SU-DHL-6 (cell line): ENCODE data around the gene EXOC3.

Source experiments
- H2AFZ ChIP-seq: fragments of 200-600 bp; sonication (generic); 2 replicates; pipeline ENCODE4 v1.6.1; 2014; ENCODE audit warnings: low read depth, mild to moderate bottlenecking, moderate library complexity, mixed read lengths, antibody characterized with exemption, low read length; ENCODE audit not compliant: severe bottlenecking
- H3F3A ChIP-seq: fragments of 200-600 bp; shearing (Covaris generic); 2 replicates; pipeline ENCODE4 v1.6.0; 2016; ENCODE audit warnings: antibody characterized with exemption, mild to moderate bottlenecking; ENCODE audit not compliant: insufficient read depth
- H3K27ac ChIP-seq: fragments of 200-600 bp; sonication (generic); 2 replicates; pipeline ENCODE4 v1.5.1; 2016; ENCODE audit warnings: low read depth, mild to moderate bottlenecking, low read length, moderate library complexity, mixed read lengths
- H3K27me3 ChIP-seq: fragments of 200-600 bp; sonication (generic), shearing (Covaris generic); 2 replicates; pipeline ENCODE4 v1.6.0; 2014; ENCODE audit warnings: mild to moderate bottlenecking, low read length
- H3K36me3 ChIP-seq: fragments of 200-600 bp; sonication (generic); 2 replicates; pipeline ENCODE4 v1.6.1; 2014; ENCODE audit warnings: mild to moderate bottlenecking, low read length, mixed read lengths
- H3K4me2 ChIP-seq: fragments of 300-600, 200-600 bp; shearing (Covaris generic), sonication (generic); 2 replicates; pipeline ENCODE4 v1.6.0; 2014; ENCODE audit warnings: low read length, low read depth, mild to moderate bottlenecking; ENCODE audit not compliant: poor library complexity, severe bottlenecking
- H3K4me3 ChIP-seq: fragments of 200-600 bp; sonication (generic); 2 replicates; pipeline ENCODE4 v1.5.1; 2014; ENCODE audit warnings: antibody characterized with exemption, low read length, mild to moderate bottlenecking, mixed read lengths; ENCODE audit not compliant: insufficient read depth, poor library complexity, severe bottlenecking
- H3K79me2 ChIP-seq: fragments of 200-600 bp; sonication (generic); 2 replicates; pipeline ENCODE4 v1.6.1; 2014; ENCODE audit warnings: mild to moderate bottlenecking, low read length, moderate library complexity; ENCODE audit not compliant: insufficient read depth
- H3K9ac ChIP-seq: fragments of 200-600 bp; sonication (generic); 2 replicates; pipeline ENCODE4 v1.7.0; 2014; ENCODE audit warnings: mild to moderate bottlenecking, low read length
- H3K9me2 ChIP-seq: fragments of 200-600 bp; sonication (generic); replicated peaks from 2 replicates; pipeline ENCODE4 v1.6.1; 2014; ENCODE audit warnings: low read length; ENCODE audit not compliant: insufficient read depth
- H3K9me3 ChIP-seq: fragments of 200-600 bp; sonication (generic); 2 replicates; pipeline ENCODE4 v1.6.1; 2014; ENCODE audit warnings: low read length, mixed read lengths; ENCODE audit not compliant: insufficient read depth
- H4K20me1 ChIP-seq: fragments of 200-600 bp; sonication (generic); 2 replicates; pipeline ENCODE4 v1.6.1; 2014; ENCODE audit warnings: low read depth, mild to moderate bottlenecking, antibody characterized with exemption, low read length, moderate library complexity, mixed read lengths
- CTCF ChIP-seq: fragments of 200-600 bp; sonication (generic); IDR thresholded peaks from one replicate; pipeline ENCODE4 v1.5.1; 2017; ENCODE audit warnings: antibody characterized with exemption, mild to moderate bottlenecking, low read length, moderate library complexity; ENCODE audit not compliant: insufficient read depth, poor library complexity, severe bottlenecking
- EZH2phosphoT487 ChIP-seq: fragments of 200-600 bp; sonication (generic), shearing (Covaris generic); conservative IDR thresholded peaks from 2 replicates; pipeline ENCODE4 v1.6.1; 2018; ENCODE audit warnings: mild to moderate bottlenecking, antibody characterized with exemption, low read length, moderate library complexity, mixed read lengths

The EXOC3 gene

GRCh38 chr5:433836-434235, 9.1 kb upstream of the EXOC3 start:
- Histone ChIP-seq H3K4me2 (no peak overlapping the region), H3K9me2 (no peaks in the 10 kb centered on the region), H3K27ac (no peak overlapping the region), H3K27me3 (no peaks in the 10 kb centered on the region), H4K20me1 (no peaks in the 10 kb centered on the region), H3F3A (no peaks in the 10 kb centered on the region), H3K9me3 (no peaks in the 10 kb centered on the region), H2AFZ (no peak overlapping the region), H3K36me3 (no peaks in the 10 kb centered on the region), H3K79me2 (no peaks in the 10 kb centered on the region), H3K4me3 (no peak overlapping the region), H3K9ac (no peak overlapping the region)
- TF ChIP-seq EZH2phosphoT487 (no peak), CTCF (no peak)

GRCh38 chr5:434443-435146, 8.4 kb upstream of the EXOC3 start:
- no peak overlapping the region for H3K4me3 ChIP-seq

GRCh38 chr5:435156-435790, 7.7 kb upstream of the EXOC3 start:
- Histone ChIP-seq H3K27ac (no peak overlapping the region), H2AFZ (no peak overlapping the region), H3K27me3 (no peaks in the 10 kb centered on the region), H3F3A (no peaks in the 10 kb centered on the region), H3K9me2 (no peaks in the 10 kb centered on the region), H3K9me3 (no peaks in the 10 kb centered on the region), H3K4me2 (no peak overlapping the region), H3K9ac (no peak overlapping the region), H3K4me3 (no peak overlapping the region), H3K36me3 (no peaks in the 10 kb centered on the region), H3K79me2 (no peaks in the 10 kb centered on the region), H4K20me1 (no peaks in the 10 kb centered on the region)
- TF ChIP-seq EZH2phosphoT487 (no peak), CTCF (no peak)

More at GRCh38 chr5:434443-435146, 8.4 kb upstream of the EXOC3 start:
- Histone ChIP-seq H3K4me2 (no peak overlapping the region), H3K9me2 (no peaks in the 10 kb centered on the region), H3K9me3 (no peaks in the 10 kb centered on the region), H3K79me2 (no peaks in the 10 kb centered on the region), H2AFZ (no peak overlapping the region), H3K36me3 (no peaks in the 10 kb centered on the region), H4K20me1 (no peaks in the 10 kb centered on the region), H3K9ac (no peak overlapping the region), H3F3A (no peaks in the 10 kb centered on the region), H3K27me3 (no peaks in the 10 kb centered on the region), H3K27ac (no peak overlapping the region)
- no peak for TF ChIP-seq CTCF
- TF ChIP-seq EZH2phosphoT487 = no peak
